ENCODE measurements around the gene UPK3A. TPM values are rescaled to one million over a fixed set of nuclear protein-coding genes. Genes with fewer than 3 reads are reported as not detected.

UPK3A gene
- total and polyA plus RNA-seq, 10 of the 15 experiments (the other 5 are each of a cell fraction or from before 2014, with no cell fraction given) = not detected

- no peak for FAIRE-seq
- TF ChIP-seq E4F1 (IDR thresholded peaks at IDR 0.05; ENCODE audit: borderline replicate concordance, partially characterized antibody) (no peak), CBFB (IDR thresholded peaks at IDR 0.05; ENCODE audit: low read depth) (no peak), BCL11A (IDR thresholded peaks at IDR 0.05; ENCODE audit: low read depth, low read length) (no peak), GABPA (IDR thresholded peaks at IDR 0.05; ENCODE audit: low read depth) (no peak), ZBTB33 (IDR thresholded peaks at IDR 0.05) (no peak), RB1 (IDR thresholded peaks at IDR 0.05; ENCODE audit: borderline replicate concordance) (no peak)
- Histone ChIP-seq H2AFZ (ENCODE audit: control insufficient read depth, low read depth, low read length) (no peak overlapping the region), H3K36me3 (ENCODE audit: control insufficient read depth in 2 of 2, insufficient read depth in 2 of 2, low read length in 1 of 2) (no peaks in the 10 kb centered on the region), H3K4me3 (no peak overlapping the region), H3K4me1 (ENCODE audit: control insufficient read depth, insufficient read depth, low read length) (peaks cover 10% of the 10 kb centered on the region), H4K20me1 (ENCODE audit: control insufficient read depth, insufficient read depth) (no peaks in the 10 kb centered on the region), H3K79me2 (ENCODE audit: control insufficient read depth, insufficient read depth, low read length) (no peaks in the 10 kb centered on the region; the same call in 1 of the 2 replicates), H3K27me3 (replicated peaks in 1 of 2; ENCODE audit: control insufficient read depth in 2 of 2, insufficient read depth in 2 of 2, low read length in 1 of 2) (no peaks in the 10 kb centered on the region), H3K9ac (ENCODE audit: control insufficient read depth, insufficient read depth, low read length) (no peak overlapping the region), H3K4me2 (ENCODE audit: control insufficient read depth, insufficient read depth) (no peak overlapping the region), H3K27ac (ENCODE audit: control insufficient read depth, insufficient read depth) (no peak overlapping the region), H3K9me3 (replicated peaks; ENCODE audit: control insufficient read depth, insufficient read depth, low read length) (no peaks in the 10 kb centered on the region)
- CTCF ChIA-PET = no interaction called here
- in situ Hi-C loops (cut with MboI) = no loop called here
- RAD21 ChIA-PET (ENCODE audit: unreplicated experiment) = no interaction called here
- no peak for DNase-seq (ENCODE audit: low read depth, low spot score)
- 76% methylated on average over 6 of the region's 6 CpGs for WGBS (ENCODE audit: insufficient coverage, insufficient replicate concordance, low lambda C conversion rate, missing lambda C conversion rate)
- no peak for ATAC-seq
- POLR2A ChIA-PET = interaction anchor here (0.6 kb wide), 1 partner anchor 37 kb away, joined by 3 read pairs; no protein-coding TSS in a partner anchor
- SMC1A ChIA-PET (ENCODE audit: uncharacterized antibody, unreplicated experiment) = no interaction called here
- BruUV-seq (replicated peaks) = no TSS peak
- intact Hi-C loops (cut with micrococcal nuclease; ENCODE audit: unreplicated experiment) = no loop called here
Measured at GRCh38 chr22:45304971-45305370, 20.2 kb downstream of the UPK3A start.
